GM21515 (cell line): ENCODE data around the gene TBC1D2B.

Experiments
- ATAC-seq: cut with Tn5 transposase; IDR thresholded peaks from one replicate; pipeline ENCODE4 v1.9.1; 2021; ENCODE audit not compliant: unreplicated experiment

Gene TBC1D2B

DNA sequence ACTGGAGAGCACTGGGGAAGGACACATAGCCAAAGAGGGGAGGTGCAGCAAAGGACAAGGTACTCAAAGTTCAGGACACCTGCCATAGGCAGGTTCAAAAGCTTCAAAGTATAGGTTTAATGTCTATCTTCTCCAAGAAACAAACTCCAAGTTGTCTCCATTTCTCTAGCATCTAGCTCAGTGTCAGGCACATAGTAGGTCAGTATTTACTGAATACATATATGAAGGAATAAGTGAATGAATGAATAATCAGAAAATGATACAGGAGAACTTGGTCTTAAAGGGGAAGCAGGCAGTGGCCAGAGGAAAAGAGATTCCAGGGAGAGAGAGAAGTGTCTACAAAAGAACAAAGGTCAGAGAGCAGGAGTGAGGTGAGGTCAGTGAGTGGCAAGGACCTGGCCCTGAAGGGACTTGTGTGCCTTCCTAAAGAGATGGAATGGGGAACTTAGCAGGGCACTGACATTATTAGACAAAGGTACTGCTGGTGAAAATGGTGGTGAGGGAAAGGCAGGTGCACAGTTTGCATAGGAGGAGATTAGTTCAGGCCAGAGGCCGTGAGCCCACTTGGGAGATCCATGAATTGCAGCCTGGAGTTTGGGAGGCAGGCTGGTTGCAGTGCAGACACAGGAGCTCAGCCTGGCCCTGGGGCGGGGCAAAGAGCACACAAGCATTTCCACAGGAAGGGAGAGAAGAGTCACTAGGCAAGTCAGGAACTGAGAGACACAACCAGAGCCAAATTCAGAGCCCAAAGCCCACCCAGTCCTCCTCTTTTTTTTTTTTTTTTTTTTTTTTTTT, 21.4 kb downstream of the TBC1D2B start:
- ATAC-seq: no peak

DNA sequence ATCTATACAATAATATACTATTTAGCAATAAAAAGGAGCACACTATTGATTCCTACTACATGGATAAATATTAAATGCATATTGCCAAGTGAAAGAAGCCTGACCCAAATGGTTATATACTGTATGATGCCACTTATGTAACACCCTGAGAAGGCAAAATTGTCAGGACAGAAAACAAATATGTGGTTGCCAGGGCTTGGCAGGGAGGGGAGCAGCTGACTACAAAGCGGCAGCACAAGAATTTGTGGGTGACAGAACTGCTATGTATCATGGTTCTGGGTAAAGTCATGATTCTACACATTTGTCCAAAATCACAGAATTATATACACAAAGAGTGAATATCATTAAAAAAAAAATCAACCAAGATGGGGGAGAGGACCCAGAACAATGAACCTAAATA, 22.5 kb downstream of the TBC1D2B start:
- no peak for ATAC-seq

- no peak for ATAC-seq
Measured at GRCh38 chr15:78054518-78054917, 23.0 kb downstream of the TBC1D2B start.

DNA sequence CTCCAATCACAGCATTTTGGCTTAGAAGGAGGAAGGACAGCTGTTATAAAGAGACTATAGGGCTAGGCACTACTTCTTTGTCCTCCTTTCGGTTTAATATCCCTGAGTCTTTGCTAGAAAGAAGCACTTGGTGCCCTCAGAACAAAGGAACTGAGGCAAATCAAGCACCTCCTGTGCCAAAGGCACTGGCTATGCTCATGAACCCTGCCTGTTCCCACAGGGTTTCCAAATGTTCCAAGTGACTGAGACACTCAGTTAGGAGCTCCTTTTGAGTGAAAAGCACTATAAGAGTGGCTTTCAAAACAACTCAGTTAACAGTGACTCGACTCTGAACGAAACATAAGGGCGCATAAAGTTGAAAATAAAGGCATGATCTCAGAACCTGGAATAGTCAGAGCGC, 25.0 kb downstream of the TBC1D2B start:
- ATAC-seq: no peak

- no peak for ATAC-seq
Measured at GRCh38 chr15:78052001-78052401, 25.5 kb downstream of the TBC1D2B start.

DNA sequence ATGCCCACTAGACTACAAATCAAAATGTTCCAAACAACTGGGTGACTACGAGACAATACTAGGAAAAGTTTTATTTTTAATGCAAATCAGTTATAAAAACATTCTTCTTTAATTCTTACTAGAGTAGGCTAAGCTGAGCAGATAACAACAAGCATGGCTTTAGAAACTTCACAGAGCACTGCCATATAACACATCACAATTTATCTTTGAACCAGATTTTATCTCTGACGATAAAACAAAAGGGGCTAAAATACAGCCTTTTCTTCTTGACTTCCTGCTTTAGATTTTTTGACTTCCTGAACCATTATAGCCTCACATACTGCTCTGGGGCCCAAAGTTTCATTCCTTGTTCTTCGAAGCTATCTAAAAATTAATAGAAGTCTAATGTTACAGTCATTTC, 25.9 kb downstream of the TBC1D2B start:
- no peak for ATAC-seq

DNA sequence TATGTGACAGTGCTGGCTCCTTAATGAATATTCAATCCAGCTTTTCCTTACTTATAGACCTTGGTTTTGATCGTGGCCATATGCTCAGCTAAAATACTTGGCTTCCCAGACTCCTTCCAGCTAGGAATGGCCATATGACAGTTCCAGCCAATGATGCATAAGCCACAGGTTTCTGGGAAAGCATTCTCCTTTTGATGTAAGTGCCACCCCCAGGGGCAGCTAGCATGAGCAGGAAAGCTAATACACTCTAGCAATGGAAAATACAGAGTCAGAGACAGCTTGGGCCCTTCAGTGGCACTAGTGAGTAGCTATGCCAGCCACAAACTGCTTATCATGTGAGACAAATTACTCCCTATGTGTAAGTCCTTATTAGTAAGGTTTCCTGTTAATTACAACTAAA, 26.7 kb downstream of the TBC1D2B start:
- no peak for ATAC-seq

DNA sequence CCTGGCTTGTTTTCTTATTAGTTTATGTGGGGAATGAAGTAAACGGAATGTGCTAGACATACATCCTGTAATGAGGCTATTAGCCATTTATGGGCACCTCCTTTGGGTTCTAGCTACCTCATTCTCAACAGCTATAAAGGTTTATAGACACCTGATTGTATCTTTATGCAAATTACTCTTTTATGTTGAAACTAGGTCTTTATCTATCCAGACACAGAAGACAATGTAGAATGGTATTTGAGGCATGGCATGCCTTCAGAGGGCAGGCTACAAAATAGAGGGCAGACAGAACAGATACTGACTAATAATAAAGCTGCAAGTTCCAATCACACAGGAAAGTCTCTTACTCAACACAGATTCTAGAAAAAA, 27.1 kb downstream of the TBC1D2B start:
- peak; percentile 7 for ATAC-seq

DNA sequence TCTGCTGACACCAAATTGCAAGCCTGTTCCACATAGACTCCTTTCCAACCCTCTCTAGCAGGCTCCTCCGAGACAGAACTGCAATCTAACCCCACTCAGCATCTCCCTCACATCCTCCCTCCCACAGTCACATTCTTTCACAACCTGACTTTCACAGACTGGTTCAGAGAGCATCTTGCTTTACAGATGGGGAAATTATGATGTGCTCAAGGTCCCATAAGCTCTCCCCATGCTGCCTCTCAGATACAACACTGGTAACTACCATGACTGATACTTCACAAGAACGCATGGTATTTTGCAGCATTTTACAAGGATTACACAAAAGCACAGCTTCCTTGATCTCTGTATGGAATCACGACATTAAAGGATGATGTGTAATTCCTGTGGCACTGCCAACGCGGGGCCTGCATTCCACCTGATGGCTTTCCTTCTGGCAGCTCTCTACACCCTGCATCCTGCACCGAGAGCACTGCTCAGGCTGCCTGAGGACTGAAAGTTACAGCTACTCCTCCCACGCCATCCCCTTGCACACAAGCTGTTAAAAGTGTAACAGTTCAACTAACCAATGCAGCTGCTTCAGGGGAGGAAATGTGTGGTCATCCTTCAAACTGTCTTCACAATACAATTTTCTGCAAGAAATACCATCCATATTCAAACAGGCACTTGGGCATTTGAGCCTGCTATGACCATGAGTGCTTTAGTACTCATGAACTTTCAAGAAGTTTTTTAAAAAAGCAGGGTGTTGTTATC, 27.6 kb downstream of the TBC1D2B start:
- ATAC-seq: peak; percentile 83

DNA sequence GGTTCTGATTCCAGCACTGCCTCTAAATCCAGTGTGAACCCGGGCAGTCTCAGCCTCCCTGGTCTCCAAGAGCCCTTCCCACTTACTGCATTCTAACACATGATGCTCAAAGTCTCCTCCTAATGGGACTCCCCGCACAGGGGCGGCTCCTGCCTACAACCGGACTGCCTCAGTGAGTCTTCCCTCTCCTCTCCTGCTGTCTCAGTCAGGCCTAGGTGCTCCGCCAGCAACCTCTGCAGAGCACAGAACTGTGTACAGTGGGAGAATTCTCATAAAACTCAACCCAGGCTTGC, 28.9 kb downstream of the TBC1D2B start:
- no peak for ATAC-seq

- ATAC-seq: no peak
Measured at GRCh38 chr15:78047761-78048627, 29.5 kb downstream of the TBC1D2B start.

GRCh38 chr15:78046796-78047341, 30.6 kb downstream of the TBC1D2B start:
- no peak for ATAC-seq

GRCh38 chr15:78045189-78045588, 32.3 kb downstream of the TBC1D2B start:
- ATAC-seq: no peak

- no peak for ATAC-seq
Measured at GRCh38 chr15:78044407-78045155, 32.9 kb downstream of the TBC1D2B start.

GRCh38 chr15:78041946-78042345, 35.6 kb downstream of the TBC1D2B start:
- ATAC-seq: no peak

GRCh38 chr15:78040653-78041244, 36.8 kb downstream of the TBC1D2B start:
- ATAC-seq: no peak

DNA sequence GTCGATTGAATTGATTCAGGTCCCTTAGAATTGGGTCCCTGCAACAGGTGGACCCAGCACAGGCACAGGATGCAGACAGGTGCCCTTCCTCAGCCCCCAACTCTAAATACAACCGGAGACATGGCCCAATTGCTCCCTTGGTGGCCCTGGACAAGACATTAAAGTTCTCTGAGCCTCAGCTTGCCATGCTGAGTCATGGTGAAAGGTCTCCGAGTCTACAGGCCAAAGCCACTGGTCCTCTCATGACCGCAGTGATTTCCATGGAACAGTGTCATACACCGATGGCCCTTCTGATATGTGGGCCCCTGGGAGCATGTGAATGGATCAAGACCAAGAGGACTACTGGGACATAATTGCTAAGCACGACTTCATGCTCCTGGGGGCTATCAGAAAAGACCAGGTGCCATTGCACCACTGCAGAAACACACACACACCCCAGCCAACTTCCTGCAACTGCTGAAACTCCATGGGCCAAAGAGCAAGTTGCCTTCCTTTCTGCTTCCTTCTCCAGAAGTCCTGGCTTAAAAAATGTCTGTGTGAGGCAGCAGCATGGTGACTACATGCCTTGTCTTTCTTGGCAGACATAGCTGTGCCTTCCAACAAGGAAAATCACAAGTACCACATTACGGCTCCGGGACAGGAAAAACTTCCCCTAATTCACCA, 38.8 kb downstream of the TBC1D2B start:
- ATAC-seq: no peak

DNA sequence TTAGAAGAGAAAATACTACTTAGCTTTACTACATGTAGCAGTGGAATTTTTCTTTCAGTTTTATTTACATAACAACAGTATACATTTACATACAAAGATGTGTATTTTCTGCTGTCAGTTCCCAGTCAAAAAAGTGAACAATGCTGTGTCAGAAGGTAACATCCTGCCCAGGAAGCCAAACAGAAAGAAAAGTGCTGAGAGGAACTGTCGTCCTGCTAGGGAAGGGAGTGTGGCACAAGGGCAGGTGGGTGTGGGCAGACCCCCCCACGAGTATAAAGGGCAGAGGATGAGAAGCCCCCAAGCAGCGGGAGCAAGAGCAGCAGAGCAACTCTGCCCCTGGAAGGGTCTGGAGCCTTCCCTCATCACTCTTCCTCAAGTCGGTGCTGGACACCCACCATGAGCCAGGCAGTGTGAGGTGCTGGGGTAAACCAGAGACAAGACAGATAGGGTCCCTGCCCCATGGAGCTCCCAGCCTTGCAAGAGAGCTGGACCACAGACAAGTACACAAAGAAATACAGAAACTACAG, 39.7 kb downstream of the TBC1D2B start:
- no peak for ATAC-seq

- ATAC-seq: no peak
Measured at GRCh38 chr15:78037328-78037727, 40.2 kb downstream of the TBC1D2B start.
